ENCODE results near the gene SPNS3. TPM values are rescaled to one million over a fixed set of nuclear protein-coding genes. Genes with fewer than 3 reads are reported as not detected.

Gene SPNS3
- total and polyA plus RNA-seq, 4 donors, result 0.16 to 2.3 (median 0.24) TPM

DNA sequence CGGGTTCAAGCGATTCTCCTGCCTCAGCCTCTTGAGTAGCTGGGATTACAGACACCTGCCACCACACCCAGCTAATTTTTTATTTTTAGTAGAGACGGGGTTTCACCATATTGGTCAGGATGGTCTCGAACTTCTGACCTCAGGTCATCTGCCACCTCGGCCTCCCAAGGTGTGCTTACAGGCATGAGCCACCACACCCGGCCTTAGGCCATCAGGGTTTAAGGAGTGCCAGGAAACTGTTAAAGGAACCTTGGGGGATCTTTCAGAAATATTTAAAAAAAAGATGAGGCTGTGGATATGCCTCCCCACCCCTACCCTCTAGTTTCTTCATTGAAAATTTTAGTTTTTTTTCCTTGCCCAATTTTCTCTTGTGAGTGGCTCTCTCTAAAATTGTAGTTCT is 35.9 kb upstream of the SPNS3 start:
- H3K4me3 ChIP-seq (ENCODE audit: low read depth in 1 of 3, low read length in 3 of 3), result no peak overlapping the region
- H3K9ac ChIP-seq (ENCODE audit: low read depth in 1 of 2, low read length in 2 of 2), result no peak overlapping the region
- H3K9me3 ChIP-seq (ENCODE audit: control insufficient read depth in 4 of 4, low read length in 3 of 4), result no peaks in the 10 kb centered on the region
- H3K4me1 ChIP-seq (ENCODE audit: control insufficient read depth in 4 of 4, insufficient read depth in 4 of 4, low read length in 3 of 4), result peaks cover 0 to 4% (median 2%) of the 10 kb centered on the region in 4 donors
- no peaks in the 10 kb centered on the region for H3K36me3 ChIP-seq (ENCODE audit: control insufficient read depth in 4 of 4, insufficient read depth in 3 of 4, low read depth in 1 of 4, low read length in 3 of 4)
- no peak overlapping the region for H3K27ac ChIP-seq (ENCODE audit: low read depth in 1 of 2, low read length in 2 of 2)
- TF ChIP-seq FOXA2 (IDR thresholded peaks at IDR 0.05) (no peak), HNF4G (IDR thresholded peaks at IDR 0.05) (no peak), JUND (IDR thresholded peaks at IDR 0.05) (no peak), TAF1 (conservative IDR thresholded peaks at IDR 0.05) (no peak), FOXA1 (IDR thresholded peaks at IDR 0.05) (no peak), RXRA (IDR thresholded peaks at IDR 0.05) (no peak), RAD21 (IDR thresholded peaks at IDR 0.05) (no peak)
- TF ChIP-seq, protein P1, sequence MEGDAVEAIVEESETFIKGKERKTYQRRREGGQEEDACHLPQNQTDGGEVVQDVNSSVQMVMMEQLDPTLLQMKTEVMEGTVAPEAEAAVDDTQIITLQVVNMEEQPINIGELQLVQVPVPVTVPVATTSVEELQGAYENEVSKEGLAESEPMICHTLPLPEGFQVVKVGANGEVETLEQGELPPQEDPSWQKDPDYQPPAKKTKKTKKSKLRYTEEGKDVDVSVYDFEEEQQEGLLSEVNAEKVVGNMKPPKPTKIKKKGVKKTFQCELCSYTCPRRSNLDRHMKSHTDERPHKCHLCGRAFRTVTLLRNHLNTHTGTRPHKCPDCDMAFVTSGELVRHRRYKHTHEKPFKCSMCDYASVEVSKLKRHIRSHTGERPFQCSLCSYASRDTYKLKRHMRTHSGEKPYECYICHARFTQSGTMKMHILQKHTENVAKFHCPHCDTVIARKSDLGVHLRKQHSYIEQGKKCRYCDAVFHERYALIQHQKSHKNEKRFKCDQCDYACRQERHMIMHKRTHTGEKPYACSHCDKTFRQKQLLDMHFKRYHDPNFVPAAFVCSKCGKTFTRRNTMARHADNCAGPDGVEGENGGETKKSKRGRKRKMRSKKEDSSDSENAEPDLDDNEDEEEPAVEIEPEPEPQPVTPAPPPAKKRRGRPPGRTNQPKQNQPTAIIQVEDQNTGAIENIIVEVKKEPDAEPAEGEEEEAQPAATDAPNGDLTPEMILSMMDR (IDR thresholded peaks at IDR 0.05; ENCODE audit: low read depth, low read length, missing input control), result no peak
- TF ChIP-seq, protein P2, sequence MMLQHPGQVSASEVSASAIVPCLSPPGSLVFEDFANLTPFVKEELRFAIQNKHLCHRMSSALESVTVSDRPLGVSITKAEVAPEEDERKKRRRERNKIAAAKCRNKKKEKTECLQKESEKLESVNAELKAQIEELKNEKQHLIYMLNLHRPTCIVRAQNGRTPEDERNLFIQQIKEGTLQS (IDR thresholded peaks at IDR 0.05), result no peak
- H3K27me3 ChIP-seq (ENCODE audit: control insufficient read depth in 4 of 4, insufficient read depth in 4 of 4, low read length in 3 of 4), result no peaks in the 10 kb centered on the region
- DNase-seq (ENCODE audit: low spot score), result no peak
- WGBS, result 95% methylated on average over 6 of the region's 6 CpGs

DNA sequence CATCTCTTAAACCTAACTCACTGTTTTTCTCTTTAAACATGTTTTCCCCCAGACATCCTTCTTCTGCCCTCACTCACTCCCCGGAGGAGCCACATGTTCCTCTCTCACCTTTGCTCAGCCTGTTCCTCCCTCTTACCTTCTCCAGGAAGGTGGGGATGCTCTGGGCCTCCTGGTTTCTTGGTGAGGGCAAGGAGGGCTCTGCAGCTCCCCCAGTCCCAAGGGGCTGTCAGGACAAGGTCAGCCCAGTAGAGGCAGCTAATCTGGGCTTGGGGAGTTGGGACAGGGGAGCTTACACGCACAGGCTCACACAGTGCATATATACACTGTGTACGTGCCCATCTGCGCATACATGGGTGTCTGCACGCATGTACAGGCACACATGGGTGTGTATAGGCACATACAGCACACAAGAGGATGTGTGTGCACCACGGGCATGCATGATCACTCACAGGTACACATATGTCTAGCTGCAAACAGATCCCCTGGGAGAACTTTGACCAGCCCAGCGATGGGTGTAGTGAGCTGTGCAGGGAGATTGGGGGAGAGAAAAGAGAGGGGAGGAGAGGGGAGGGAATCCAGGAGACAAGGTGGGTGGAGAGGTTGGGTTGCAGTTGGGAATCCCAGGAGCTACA is 28.6 kb upstream of the SPNS3 start:
- Histone ChIP-seq H3K4me3 (ENCODE audit: low read depth in 1 of 3, low read length in 3 of 3) (no peak overlapping the region), H3K36me3 (ENCODE audit: control insufficient read depth in 4 of 4, insufficient read depth in 3 of 4, low read depth in 1 of 4, low read length in 3 of 4) (no peaks in the 10 kb centered on the region), H3K27ac (ENCODE audit: low read depth in 1 of 2, low read length in 2 of 2) (no peak overlapping the region), H3K9ac (ENCODE audit: low read depth in 1 of 2, low read length in 2 of 2) (no peak overlapping the region), H3K4me1 (ENCODE audit: control insufficient read depth in 4 of 4, insufficient read depth in 4 of 4, low read length in 3 of 4) (no peaks in the 10 kb centered on the region), H3K27me3 (ENCODE audit: control insufficient read depth in 4 of 4, insufficient read depth in 4 of 4, low read length in 3 of 4) (no peaks in the 10 kb centered on the region), H3K9me3 (ENCODE audit: control insufficient read depth in 4 of 4, low read length in 3 of 4) (no peaks in the 10 kb centered on the region)
- TF ChIP-seq SP1 (IDR thresholded peaks at IDR 0.05), result no peak
- 81% methylated on average over 7 of the region's 7 CpGs for WGBS
- DNase-seq (ENCODE audit: low spot score), result no peak

DNA sequence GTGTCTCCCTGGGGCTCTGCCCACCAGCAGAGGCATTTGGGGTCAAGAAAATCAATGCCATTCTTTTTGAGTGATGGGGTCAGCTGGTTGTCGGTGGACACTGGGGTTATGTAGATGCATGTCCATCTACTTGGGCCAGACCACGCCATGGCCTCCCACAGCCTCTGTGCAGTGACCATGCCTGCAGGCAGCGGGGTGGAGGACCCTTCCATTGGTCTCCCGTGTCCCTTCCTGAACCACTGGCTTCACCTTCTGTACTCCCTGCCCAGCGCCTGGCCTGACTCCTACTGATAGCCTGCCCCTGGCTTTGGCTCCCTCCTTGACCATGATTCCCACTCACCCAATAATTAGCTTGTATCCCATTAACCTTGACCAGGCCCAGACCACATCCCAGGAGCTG is 28.0 kb upstream of the SPNS3 start:
- Histone ChIP-seq H3K9ac (ENCODE audit: low read depth in 1 of 2, low read length in 2 of 2) (no peak overlapping the region), H3K4me1 (ENCODE audit: control insufficient read depth in 4 of 4, insufficient read depth in 4 of 4, low read length in 3 of 4) (no peaks in the 10 kb centered on the region), H3K36me3 (ENCODE audit: control insufficient read depth in 4 of 4, insufficient read depth in 3 of 4, low read depth in 1 of 4, low read length in 3 of 4) (no peaks in the 10 kb centered on the region), H3K4me3 (ENCODE audit: low read depth in 1 of 3, low read length in 3 of 3) (no peak overlapping the region), H3K9me3 (ENCODE audit: control insufficient read depth in 4 of 4, low read length in 3 of 4) (no peaks in the 10 kb centered on the region), H3K27me3 (ENCODE audit: control insufficient read depth in 4 of 4, insufficient read depth in 4 of 4, low read length in 3 of 4) (no peaks in the 10 kb centered on the region), H3K27ac (ENCODE audit: low read depth in 1 of 2, low read length in 2 of 2) (no peak overlapping the region)
- DNase-seq (ENCODE audit: low spot score), result no peak
- 85% methylated on average over 5 of the region's 5 CpGs for WGBS
- TF ChIP-seq, protein P1 (IDR thresholded peaks at IDR 0.05; ENCODE audit: low read depth, low read length, missing input control), result no peak
- TF ChIP-seq HNF4A (conservative IDR thresholded peaks at IDR 0.05), result no peak

All from liver (tissue), 9 donors.